Measurements from ENCODE around the gene NPC2. TPM values are rescaled to one million over a fixed set of nuclear protein-coding genes. Genes with fewer than 3 reads are reported as not detected.

NPC2 gene
- total RNA-seq, 1 experiment from 2014 or later = 195 TPM

DNA sequence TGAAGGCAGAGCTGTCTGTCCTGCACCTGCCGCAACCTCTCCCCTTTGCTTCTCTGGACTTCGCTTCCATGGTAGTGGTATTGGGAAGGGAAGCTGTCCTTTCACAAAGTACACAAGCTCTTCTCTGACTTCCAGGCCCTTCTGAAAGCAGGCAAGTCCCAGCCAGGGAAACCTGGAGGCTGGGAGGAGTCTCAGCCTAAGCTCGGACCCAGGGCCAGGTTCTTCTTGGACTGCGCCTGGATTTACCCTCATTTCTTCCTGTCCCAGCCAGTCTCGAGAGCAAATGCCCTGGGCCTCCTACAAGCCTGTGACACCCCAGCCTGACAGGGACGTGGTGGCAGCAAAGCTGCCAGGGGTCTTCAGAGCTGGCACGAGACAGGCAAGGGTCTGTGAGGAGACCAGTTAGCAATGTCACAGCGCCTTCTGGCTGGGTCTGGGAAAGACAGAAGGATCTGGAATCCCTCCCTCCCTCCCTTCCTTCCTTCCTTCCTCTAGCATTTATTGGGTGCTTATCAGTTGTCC, 22.8 kb upstream of the NPC2 start:
- no peak for DNase-seq
- no peaks in the 10 kb centered on the region for H4K20me1 ChIP-seq (ENCODE audit: low read length)
- H3K4me2 ChIP-seq (ENCODE audit: low read length) = no peak overlapping the region
- H3K27ac ChIP-seq (ENCODE audit: low read length) = no peak overlapping the region
- intact Hi-C loops (cut with micrococcal nuclease) = no loop called here
- H3K4me3 ChIP-seq (ENCODE audit: low read length) = no peak overlapping the region
- no peak overlapping the region for H3K9ac ChIP-seq (ENCODE audit: low read length)
- no peak overlapping the region for H2AFZ ChIP-seq (ENCODE audit: low read length)
- no peaks in the 10 kb centered on the region for H3K79me2 ChIP-seq (ENCODE audit: low read length)
- H3K4me1 ChIP-seq (ENCODE audit: insufficient read depth, low read length) = peaks cover 5% of the 10 kb centered on the region
- H3K9me2 ChIP-seq (replicated peaks; ENCODE audit: low read length) = no peaks in the 10 kb centered on the region
- BruUV-seq (replicated peaks) = no TSS peak
- TF ChIP-seq EZH2 (IDR thresholded peaks at IDR 0.05; ENCODE audit: low read length, unreplicated experiment) (no peak), EZH2phosphoT487 (IDR thresholded peaks at IDR 0.05; ENCODE audit: borderline replicate concordance, low read length) (no peak)
- TF ChIP-seq, protein P1, sequence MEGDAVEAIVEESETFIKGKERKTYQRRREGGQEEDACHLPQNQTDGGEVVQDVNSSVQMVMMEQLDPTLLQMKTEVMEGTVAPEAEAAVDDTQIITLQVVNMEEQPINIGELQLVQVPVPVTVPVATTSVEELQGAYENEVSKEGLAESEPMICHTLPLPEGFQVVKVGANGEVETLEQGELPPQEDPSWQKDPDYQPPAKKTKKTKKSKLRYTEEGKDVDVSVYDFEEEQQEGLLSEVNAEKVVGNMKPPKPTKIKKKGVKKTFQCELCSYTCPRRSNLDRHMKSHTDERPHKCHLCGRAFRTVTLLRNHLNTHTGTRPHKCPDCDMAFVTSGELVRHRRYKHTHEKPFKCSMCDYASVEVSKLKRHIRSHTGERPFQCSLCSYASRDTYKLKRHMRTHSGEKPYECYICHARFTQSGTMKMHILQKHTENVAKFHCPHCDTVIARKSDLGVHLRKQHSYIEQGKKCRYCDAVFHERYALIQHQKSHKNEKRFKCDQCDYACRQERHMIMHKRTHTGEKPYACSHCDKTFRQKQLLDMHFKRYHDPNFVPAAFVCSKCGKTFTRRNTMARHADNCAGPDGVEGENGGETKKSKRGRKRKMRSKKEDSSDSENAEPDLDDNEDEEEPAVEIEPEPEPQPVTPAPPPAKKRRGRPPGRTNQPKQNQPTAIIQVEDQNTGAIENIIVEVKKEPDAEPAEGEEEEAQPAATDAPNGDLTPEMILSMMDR (conservative IDR thresholded peaks at IDR 0.05; ENCODE audit: low read depth, low read length) = no peak
- no peaks in the 10 kb centered on the region for H3K9me3 ChIP-seq (ENCODE audit: low read length)
- H3K36me3 ChIP-seq (ENCODE audit: low read depth, low read length) = no peaks in the 10 kb centered on the region
- CTCF ChIA-PET = no interaction called here
- no peaks in the 10 kb centered on the region for H3K27me3 ChIP-seq (ENCODE audit: low read length)
- ATAC-seq = no peak
- POLR2A ChIA-PET (ENCODE audit: unreplicated experiment) = no interaction called here
- no peaks in the 10 kb centered on the region for H3F3A ChIP-seq (ENCODE audit: low read length, unreplicated experiment)

DNA sequence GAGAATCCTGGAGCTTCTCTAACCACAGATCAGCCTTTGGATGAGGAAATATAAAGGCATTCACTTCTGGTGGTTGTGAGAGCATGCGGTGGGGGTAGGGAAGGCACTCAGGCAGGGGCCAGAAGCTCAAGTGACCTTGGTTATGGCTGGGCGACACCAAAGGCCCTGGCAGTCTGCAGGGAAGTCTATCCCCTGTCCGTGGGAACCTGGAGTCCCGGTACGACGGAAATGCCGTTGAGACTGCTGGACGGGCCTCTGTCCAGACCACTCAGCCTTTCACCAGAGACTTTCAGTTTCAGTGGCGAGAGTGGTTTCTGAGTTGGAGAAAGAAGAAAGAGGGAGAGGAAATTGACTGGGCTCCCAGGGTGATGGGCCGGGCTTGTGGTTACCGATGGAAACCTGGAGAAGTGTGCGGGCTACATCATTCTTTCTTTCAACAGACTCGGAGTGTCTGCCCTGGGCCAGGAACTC, 21.4 kb upstream of the NPC2 start:
- no peak overlapping the region for H2AFZ ChIP-seq (ENCODE audit: low read length)
- no peak overlapping the region for H3K4me2 ChIP-seq (ENCODE audit: low read length)
- H4K20me1 ChIP-seq (ENCODE audit: low read length) = no peaks in the 10 kb centered on the region
- H3K9ac ChIP-seq (ENCODE audit: low read length) = no peak overlapping the region
- H3K4me3 ChIP-seq (ENCODE audit: low read length) = no peak overlapping the region
- no peak overlapping the region for H3K27ac ChIP-seq (ENCODE audit: low read length)
- no peaks in the 10 kb centered on the region for H3K9me3 ChIP-seq (ENCODE audit: low read length)
- BruUV-seq (replicated peaks) = no TSS peak
- POLR2A ChIA-PET (ENCODE audit: unreplicated experiment) = no interaction called here
- TF ChIP-seq EZH2phosphoT487 (IDR thresholded peaks at IDR 0.05; ENCODE audit: borderline replicate concordance, low read length) (no peak), EZH2 (IDR thresholded peaks at IDR 0.05; ENCODE audit: low read length, unreplicated experiment) (no peak)
- TF ChIP-seq, protein P1 (conservative IDR thresholded peaks at IDR 0.05; ENCODE audit: low read depth, low read length) = no peak
- CTCF ChIA-PET = no interaction called here
- DNase-seq (no peak), ATAC-seq (no peak)
- no peaks in the 10 kb centered on the region for H3K79me2 ChIP-seq (ENCODE audit: low read length)
- no peaks in the 10 kb centered on the region for H3F3A ChIP-seq (ENCODE audit: low read length, unreplicated experiment)
- no peaks in the 10 kb centered on the region for H3K36me3 ChIP-seq (ENCODE audit: low read depth, low read length)
- H3K9me2 ChIP-seq (replicated peaks; ENCODE audit: low read length) = no peaks in the 10 kb centered on the region
- H3K27me3 ChIP-seq (ENCODE audit: low read length) = no peaks in the 10 kb centered on the region
- H3K4me1 ChIP-seq (ENCODE audit: insufficient read depth, low read length) = peaks cover 15% of the 10 kb centered on the region
- intact Hi-C loops (cut with micrococcal nuclease) = no loop called here

DNA sequence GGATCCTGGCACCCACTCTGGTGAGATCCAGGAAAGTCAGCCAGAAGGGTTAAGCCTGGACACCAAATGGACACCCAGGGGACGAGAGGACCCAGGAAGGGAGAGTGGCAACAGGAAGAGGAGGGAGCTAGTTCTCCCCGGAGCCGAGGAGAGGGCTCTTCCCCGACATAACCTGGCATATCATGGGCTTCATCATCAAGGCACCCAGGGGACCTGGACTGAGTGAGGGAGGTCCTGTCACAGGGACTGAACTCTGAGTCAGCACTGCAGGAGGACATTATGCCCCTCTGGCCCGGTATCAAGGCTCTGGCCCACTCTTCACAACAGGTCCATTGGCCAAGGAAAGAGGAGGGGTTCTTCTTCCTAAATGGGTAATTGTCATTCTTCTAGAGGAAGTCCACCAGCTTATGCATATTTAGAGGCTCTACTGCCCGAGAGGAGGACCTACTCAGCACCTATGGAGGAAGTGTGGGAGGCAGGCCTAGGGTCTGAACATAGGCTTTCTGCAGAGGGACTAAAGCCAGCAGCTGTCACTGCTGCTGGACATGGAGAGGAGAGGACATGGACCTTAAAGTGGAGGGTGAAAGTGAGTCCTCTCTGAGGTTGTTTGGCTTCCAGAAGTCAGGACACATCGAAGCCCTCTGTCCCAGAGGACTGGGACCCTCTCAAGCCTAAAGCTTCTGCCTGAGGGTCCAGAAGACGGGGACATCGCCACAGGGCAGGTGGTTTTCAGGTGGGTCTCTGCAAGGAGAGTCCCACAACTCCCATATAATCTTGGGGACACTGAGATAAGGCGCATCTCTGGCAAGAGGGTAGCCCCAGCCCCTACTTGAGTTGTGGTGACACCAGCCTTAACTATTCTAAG, 19.1 kb upstream of the NPC2 start:
- no peak for DNase-seq
- intact Hi-C loops (cut with micrococcal nuclease) = no loop called here
- H3K36me3 ChIP-seq (ENCODE audit: low read depth, low read length) = no peaks in the 10 kb centered on the region
- H2AFZ ChIP-seq (ENCODE audit: low read length) = no peak overlapping the region
- BruUV-seq (replicated peaks) = no TSS peak
- H3K79me2 ChIP-seq (ENCODE audit: low read length) = no peaks in the 10 kb centered on the region
- CTCF ChIA-PET = no interaction called here
- POLR2A ChIA-PET (ENCODE audit: unreplicated experiment) = no interaction called here
- no peaks in the 10 kb centered on the region for H3K27me3 ChIP-seq (ENCODE audit: low read length)
- no peak overlapping the region for H3K4me3 ChIP-seq (ENCODE audit: low read length)
- H3K9ac ChIP-seq (ENCODE audit: low read length) = no peak overlapping the region
- peaks cover 15% of the 10 kb centered on the region for H3K4me1 ChIP-seq (ENCODE audit: insufficient read depth, low read length)
- no peak for ATAC-seq
- H3K9me2 ChIP-seq (replicated peaks; ENCODE audit: low read length) = no peaks in the 10 kb centered on the region
- H3K27ac ChIP-seq (ENCODE audit: low read length) = no peak overlapping the region
- H3K4me2 ChIP-seq (ENCODE audit: low read length) = no peak overlapping the region
- TF ChIP-seq EZH2 (IDR thresholded peaks at IDR 0.05; ENCODE audit: low read length, unreplicated experiment) = no peak
- TF ChIP-seq, protein P1 (conservative IDR thresholded peaks at IDR 0.05; ENCODE audit: low read depth, low read length) = no peak
- TF ChIP-seq EZH2phosphoT487 (IDR thresholded peaks at IDR 0.05; ENCODE audit: borderline replicate concordance, low read length) = no peak
- no peaks in the 10 kb centered on the region for H4K20me1 ChIP-seq (ENCODE audit: low read length)
- H3K9me3 ChIP-seq (ENCODE audit: low read length) = no peaks in the 10 kb centered on the region
- H3F3A ChIP-seq (ENCODE audit: low read length, unreplicated experiment) = no peaks in the 10 kb centered on the region
